Measurements from ENCODE around the gene VPS37B. TPM values are rescaled to one million over a fixed set of nuclear protein-coding genes. Genes with fewer than 3 reads are reported as not detected.
A peak's percentile ranks its signal among the peaks of the same experiment; 100 is the strongest.

Gene VPS37B
- total RNA-seq, 4 donors from 2014 or later, result 35.6 to 66.1 (median 63.5) TPM

GRCh38 chr12:122830517-122831214 is 65.3 kb downstream of the VPS37B start:
- no peak for TF ChIP-seq POLR2A (IDR thresholded peaks at IDR 0.05)
- TF ChIP-seq CTCF (IDR thresholded peaks at IDR 0.05), result no peak
- intact Hi-C loops (cut with DNase I), result no loop called here
- peaks cover 5% of the 10 kb centered on the region in 2 donors for H3K4me1 ChIP-seq
- no peak for DNase-seq
- H3K36me3 ChIP-seq, result no peaks in the 10 kb centered on the region
- H3K4me3 ChIP-seq (replicated peaks in 1 of 3), result no peak overlapping the region
- WGBS, 2 donors, result 74 to 79% methylated on average over 7 of the region's 7 CpGs
- no peaks in the 10 kb centered on the region for H3K9me3 ChIP-seq
- H3K27ac ChIP-seq, result no peak overlapping the region
- no peaks in the 10 kb centered on the region for H3K27me3 ChIP-seq

- H3K4me1 ChIP-seq, result no peaks in the 10 kb centered on the region
- no peak overlapping the region for H3K4me3 ChIP-seq (replicated peaks in 1 of 3)
- no peaks in the 10 kb centered on the region for H3K36me3 ChIP-seq
- no peak overlapping the region for H3K27ac ChIP-seq
- WGBS, 2 donors, result 60 to 62% methylated on average over 5 of the region's 5 CpGs
- no peaks in the 10 kb centered on the region for H3K9me3 ChIP-seq
- intact Hi-C loops (cut with DNase I), result no loop called here
- H3K27me3 ChIP-seq, result no peaks in the 10 kb centered on the region
- TF ChIP-seq CTCF (IDR thresholded peaks at IDR 0.05) (no peak), POLR2A (IDR thresholded peaks at IDR 0.05) (no peak)
- no peak for DNase-seq
These were observed 68.7 kb downstream of the VPS37B start for GRCh38 chr12:122827258-122827657.

- H3K4me3 ChIP-seq (replicated peaks in 1 of 3), result peak overlapping the region in 1 of 3 donors; percentile 7
- TF ChIP-seq POLR2A (IDR thresholded peaks at IDR 0.05), result no peak
- no peaks in the 10 kb centered on the region for H3K27me3 ChIP-seq
- DNase-seq, result peak; percentile 29
- H3K9me3 ChIP-seq, result no peaks in the 10 kb centered on the region
- H3K27ac ChIP-seq, result no peak overlapping the region
- 26 to 28% methylated on average over 22 of the region's 22 CpGs for WGBS, 2 donors
- no peaks in the 10 kb centered on the region for H3K4me1 ChIP-seq
- intact Hi-C loops (cut with DNase I), result no loop called here
- no peaks in the 10 kb centered on the region for H3K36me3 ChIP-seq
These were observed 69.9 kb downstream of the VPS37B start for GRCh38 chr12:122825773-122826724.

- intact Hi-C loops (cut with DNase I), result no loop called here
- TF ChIP-seq POLR2A (IDR thresholded peaks at IDR 0.05) (no peak), CTCF (IDR thresholded peaks at IDR 0.05) (no peak)
- no peaks in the 10 kb centered on the region for H3K27me3 ChIP-seq
- H3K4me3 ChIP-seq (replicated peaks in 1 of 3), result no peak overlapping the region
- H3K27ac ChIP-seq, result no peak overlapping the region
- 85 to 89% methylated on average over 11 of the region's 11 CpGs for WGBS, 2 donors
- H3K4me1 ChIP-seq, result no peaks in the 10 kb centered on the region
- H3K9me3 ChIP-seq, result no peaks in the 10 kb centered on the region
- no peaks in the 10 kb centered on the region for H3K36me3 ChIP-seq
- no peak for DNase-seq
These were observed 72.5 kb downstream of the VPS37B start for GRCh38 chr12:122823429-122823828.

GRCh38 chr12:122820838-122821271 is 75.1 kb downstream of the VPS37B start:
- Histone ChIP-seq H3K9me3 (no peaks in the 10 kb centered on the region), H3K27ac (no peak overlapping the region), H3K36me3 (no peaks in the 10 kb centered on the region), H3K27me3 (no peaks in the 10 kb centered on the region), H3K4me3 (replicated peaks in 1 of 3) (no peak overlapping the region), H3K4me1 (no peaks in the 10 kb centered on the region)
- intact Hi-C loops (cut with DNase I), result no loop called here
- no peak for TF ChIP-seq CTCF (IDR thresholded peaks at IDR 0.05)
- TF ChIP-seq POLR2A (IDR thresholded peaks at IDR 0.05), result no peak
- WGBS, 2 donors, result 35 to 38% methylated on average over 7 of the region's 7 CpGs
- peak; percentile 30 to 50 for DNase-seq
